ENCODE measurements around the gene MTIF3.
"Not testable (repeated sequence)": the region's sequence is repeated elsewhere in the genome, so short reads cannot be mapped to it uniquely, and the experiment has no call there.

Gene MTIF3

GRCh38 chr13:27411341-27411740, 39.0 kb downstream of the MTIF3 start:
- DNase-seq (ENCODE audit: low read depth), result no peak

- no peak for DNase-seq (ENCODE audit: low read depth)
These were observed 41.4 kb downstream of the MTIF3 start for GRCh38 chr13:27409013-27409412.

GRCh38 chr13:27408074-27408473, 42.3 kb downstream of the MTIF3 start:
- no peak for DNase-seq (ENCODE audit: low read depth)

GRCh38 chr13:27406178-27406939, 44.0 kb downstream of the MTIF3 start:
- peak; percentile 45 for DNase-seq (ENCODE audit: low read depth)

GRCh38 chr13:27405546-27406134, 44.7 kb downstream of the MTIF3 start:
- no peak for DNase-seq (ENCODE audit: low read depth)

- no peak for DNase-seq (ENCODE audit: low read depth)
These were observed 45.7 kb downstream of the MTIF3 start for GRCh38 chr13:27404680-27405079.

GRCh38 chr13:27403727-27404385, 46.5 kb downstream of the MTIF3 start:
- no peak for DNase-seq (ENCODE audit: low read depth)

- DNase-seq (ENCODE audit: low read depth), result peak; percentile 77
These were observed 47.1 kb downstream of the MTIF3 start for GRCh38 chr13:27403203-27403678.

GRCh38 chr13:27401210-27401609, 49.2 kb downstream of the MTIF3 start:
- DNase-seq (ENCODE audit: low read depth), result no peak

GRCh38 chr13:27400405-27400804, 50.0 kb downstream of the MTIF3 start:
- DNase-seq (ENCODE audit: low read depth), result not testable (repeated sequence)

GRCh38 chr13:27398360-27398759, 52.0 kb downstream of the MTIF3 start:
- no peak for DNase-seq (ENCODE audit: low read depth)

- no peak for DNase-seq (ENCODE audit: low read depth)
These were observed 54.0 kb downstream of the MTIF3 start for GRCh38 chr13:27396252-27396846.

- DNase-seq (ENCODE audit: low read depth), result no peak
These were observed 55.3 kb downstream of the MTIF3 start for GRCh38 chr13:27395007-27395510.

GRCh38 chr13:27393101-27393500, 57.3 kb downstream of the MTIF3 start:
- peak; percentile 47 for DNase-seq (ENCODE audit: low read depth)

GRCh38 chr13:27391471-27391870, 58.9 kb downstream of the MTIF3 start:
- DNase-seq (ENCODE audit: low read depth), result no peak

GRCh38 chr13:27389891-27390290, 60.5 kb downstream of the MTIF3 start:
- DNase-seq (ENCODE audit: low read depth), result no peak

- no peak for DNase-seq (ENCODE audit: low read depth)
These were observed 62.1 kb downstream of the MTIF3 start for GRCh38 chr13:27388241-27388640.

All from fibroblast of gingiva (primary cell).